SU-DHL-6 (cell line): ENCODE results near the gene OPA3.

Experiments used
- H2AFZ ChIP-seq: fragments of 200-600 bp; sonication (generic); 2 replicates; pipeline ENCODE4 v1.6.1; 2014; ENCODE audit warnings: low read depth, mild to moderate bottlenecking, moderate library complexity, mixed read lengths, antibody characterized with exemption, low read length; ENCODE audit not compliant: severe bottlenecking
- H3F3A ChIP-seq: fragments of 200-600 bp; shearing (Covaris generic); 2 replicates; pipeline ENCODE4 v1.6.0; 2016; ENCODE audit warnings: antibody characterized with exemption, mild to moderate bottlenecking; ENCODE audit not compliant: insufficient read depth
- H3K27ac ChIP-seq: fragments of 200-600 bp; sonication (generic); 2 replicates; pipeline ENCODE4 v1.5.1; 2016; ENCODE audit warnings: low read depth, mild to moderate bottlenecking, low read length, moderate library complexity, mixed read lengths
- H3K27me3 ChIP-seq: fragments of 200-600 bp; sonication (generic), shearing (Covaris generic); 2 replicates; pipeline ENCODE4 v1.6.0; 2014; ENCODE audit warnings: mild to moderate bottlenecking, low read length
- H3K36me3 ChIP-seq: fragments of 200-600 bp; sonication (generic); 2 replicates; pipeline ENCODE4 v1.6.1; 2014; ENCODE audit warnings: mild to moderate bottlenecking, low read length, mixed read lengths
- H3K4me2 ChIP-seq: fragments of 300-600, 200-600 bp; shearing (Covaris generic), sonication (generic); 2 replicates; pipeline ENCODE4 v1.6.0; 2014; ENCODE audit warnings: low read length, low read depth, mild to moderate bottlenecking; ENCODE audit not compliant: poor library complexity, severe bottlenecking
- H3K4me3 ChIP-seq: fragments of 200-600 bp; sonication (generic); 2 replicates; pipeline ENCODE4 v1.5.1; 2014; ENCODE audit warnings: antibody characterized with exemption, low read length, mild to moderate bottlenecking, mixed read lengths; ENCODE audit not compliant: insufficient read depth, poor library complexity, severe bottlenecking
- H3K79me2 ChIP-seq: fragments of 200-600 bp; sonication (generic); 2 replicates; pipeline ENCODE4 v1.6.1; 2014; ENCODE audit warnings: mild to moderate bottlenecking, low read length, moderate library complexity; ENCODE audit not compliant: insufficient read depth
- H3K9ac ChIP-seq: fragments of 200-600 bp; sonication (generic); 2 replicates; pipeline ENCODE4 v1.7.0; 2014; ENCODE audit warnings: mild to moderate bottlenecking, low read length
- H3K9me2 ChIP-seq: fragments of 200-600 bp; sonication (generic); replicated peaks from 2 replicates; pipeline ENCODE4 v1.6.1; 2014; ENCODE audit warnings: low read length; ENCODE audit not compliant: insufficient read depth
- H3K9me3 ChIP-seq: fragments of 200-600 bp; sonication (generic); 2 replicates; pipeline ENCODE4 v1.6.1; 2014; ENCODE audit warnings: low read length, mixed read lengths; ENCODE audit not compliant: insufficient read depth
- H4K20me1 ChIP-seq: fragments of 200-600 bp; sonication (generic); 2 replicates; pipeline ENCODE4 v1.6.1; 2014; ENCODE audit warnings: low read depth, mild to moderate bottlenecking, antibody characterized with exemption, low read length, moderate library complexity, mixed read lengths
- EZH2phosphoT487 ChIP-seq: fragments of 200-600 bp; sonication (generic), shearing (Covaris generic); conservative IDR thresholded peaks from 2 replicates; pipeline ENCODE4 v1.6.1; 2018; ENCODE audit warnings: mild to moderate bottlenecking, antibody characterized with exemption, low read length, moderate library complexity, mixed read lengths
- TF ChIP-seq, protein P1 (sequence below): fragments of 200-600 bp; sonication (generic); IDR thresholded peaks from one replicate; pipeline ENCODE4 v1.5.1; 2017; ENCODE audit warnings: antibody characterized with exemption, mild to moderate bottlenecking, low read length, moderate library complexity; ENCODE audit not compliant: insufficient read depth, poor library complexity, severe bottlenecking

OPA3 gene

DNA sequence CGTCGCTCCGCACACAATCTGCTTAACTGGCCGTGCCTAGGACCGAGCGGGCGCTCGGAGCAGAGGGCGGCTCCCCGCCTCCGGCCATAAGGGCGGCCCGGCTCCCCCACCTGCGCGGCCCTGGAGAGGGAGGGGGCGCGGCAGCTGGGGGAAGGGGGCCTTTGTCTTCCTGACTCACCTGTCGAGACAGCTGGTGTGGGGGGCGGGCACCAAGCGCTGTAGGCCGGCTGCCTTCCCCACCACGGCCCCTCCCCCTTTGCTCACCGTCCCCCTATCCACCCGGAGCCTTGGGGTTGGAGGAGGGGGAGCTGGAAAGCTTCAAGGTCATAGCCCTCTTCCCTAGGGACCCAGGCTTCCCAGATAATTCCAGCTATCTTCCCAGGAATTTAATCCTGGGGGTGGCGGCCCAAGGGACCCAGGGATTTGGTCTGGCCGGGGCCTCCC lies 76.2 kb downstream of the OPA3 start:
- Histone ChIP-seq H3K4me2 (peak overlapping the region; percentile 98), H2AFZ (no peak overlapping the region), H3K4me3 (peak overlapping the region; percentile 95), H3K9ac (peak overlapping the region; percentile 88), H3K36me3 (no peaks in the 10 kb centered on the region), H3F3A (peaks cover 12% of the 10 kb centered on the region), H3K79me2 (peaks cover 39% of the 10 kb centered on the region), H3K27ac (peak overlapping the region; percentile 90), H3K27me3 (no peaks in the 10 kb centered on the region), H3K9me3 (no peaks in the 10 kb centered on the region), H4K20me1 (no peaks in the 10 kb centered on the region), H3K9me2 (no peaks in the 10 kb centered on the region)
- TF ChIP-seq, protein P1, sequence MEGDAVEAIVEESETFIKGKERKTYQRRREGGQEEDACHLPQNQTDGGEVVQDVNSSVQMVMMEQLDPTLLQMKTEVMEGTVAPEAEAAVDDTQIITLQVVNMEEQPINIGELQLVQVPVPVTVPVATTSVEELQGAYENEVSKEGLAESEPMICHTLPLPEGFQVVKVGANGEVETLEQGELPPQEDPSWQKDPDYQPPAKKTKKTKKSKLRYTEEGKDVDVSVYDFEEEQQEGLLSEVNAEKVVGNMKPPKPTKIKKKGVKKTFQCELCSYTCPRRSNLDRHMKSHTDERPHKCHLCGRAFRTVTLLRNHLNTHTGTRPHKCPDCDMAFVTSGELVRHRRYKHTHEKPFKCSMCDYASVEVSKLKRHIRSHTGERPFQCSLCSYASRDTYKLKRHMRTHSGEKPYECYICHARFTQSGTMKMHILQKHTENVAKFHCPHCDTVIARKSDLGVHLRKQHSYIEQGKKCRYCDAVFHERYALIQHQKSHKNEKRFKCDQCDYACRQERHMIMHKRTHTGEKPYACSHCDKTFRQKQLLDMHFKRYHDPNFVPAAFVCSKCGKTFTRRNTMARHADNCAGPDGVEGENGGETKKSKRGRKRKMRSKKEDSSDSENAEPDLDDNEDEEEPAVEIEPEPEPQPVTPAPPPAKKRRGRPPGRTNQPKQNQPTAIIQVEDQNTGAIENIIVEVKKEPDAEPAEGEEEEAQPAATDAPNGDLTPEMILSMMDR = no peak
- no peak for TF ChIP-seq EZH2phosphoT487

DNA sequence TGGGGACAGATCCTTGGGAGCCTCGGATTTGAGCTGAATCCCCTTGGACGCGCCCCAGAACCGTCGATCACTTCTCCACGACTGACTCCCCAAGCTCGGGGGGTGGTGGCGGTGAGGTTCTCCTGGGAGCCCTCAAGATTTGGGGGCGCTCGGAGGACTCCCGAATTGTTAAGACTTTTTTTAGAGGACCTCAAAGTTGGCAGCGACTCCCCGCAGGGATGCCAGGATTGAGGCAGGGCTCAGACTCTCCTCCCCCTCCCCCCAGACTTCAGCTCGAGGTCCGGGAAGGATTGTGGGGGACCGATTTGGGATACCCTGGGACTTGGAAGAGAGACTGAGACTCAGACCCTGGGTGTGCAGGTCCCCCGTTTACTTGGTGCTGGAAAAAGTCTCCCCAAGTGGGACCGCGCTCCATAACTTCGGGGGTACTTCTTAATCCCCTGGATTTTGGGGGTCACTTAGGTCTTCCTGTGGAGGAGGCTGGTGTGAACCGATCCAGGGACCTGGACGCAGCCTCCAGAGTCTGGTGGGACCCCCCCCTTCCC lies 76.7 kb downstream of the OPA3 start:
- H3F3A ChIP-seq = peaks cover 12% of the 10 kb centered on the region
- no peaks in the 10 kb centered on the region for H3K27me3 ChIP-seq
- TF ChIP-seq, protein P1 = no peak
- TF ChIP-seq EZH2phosphoT487 = no peak
- peak overlapping the region; percentile 95 for H3K4me3 ChIP-seq
- peak overlapping the region; percentile 98 for H3K4me2 ChIP-seq
- H3K9me2 ChIP-seq = no peaks in the 10 kb centered on the region
- H3K36me3 ChIP-seq = no peaks in the 10 kb centered on the region
- H3K9me3 ChIP-seq = no peaks in the 10 kb centered on the region
- H3K79me2 ChIP-seq = peaks cover 39% of the 10 kb centered on the region
- H4K20me1 ChIP-seq = no peaks in the 10 kb centered on the region
- no peak overlapping the region for H2AFZ ChIP-seq
- peak overlapping the region; percentile 88 for H3K9ac ChIP-seq
- H3K27ac ChIP-seq = peak overlapping the region; percentile 90

DNA sequence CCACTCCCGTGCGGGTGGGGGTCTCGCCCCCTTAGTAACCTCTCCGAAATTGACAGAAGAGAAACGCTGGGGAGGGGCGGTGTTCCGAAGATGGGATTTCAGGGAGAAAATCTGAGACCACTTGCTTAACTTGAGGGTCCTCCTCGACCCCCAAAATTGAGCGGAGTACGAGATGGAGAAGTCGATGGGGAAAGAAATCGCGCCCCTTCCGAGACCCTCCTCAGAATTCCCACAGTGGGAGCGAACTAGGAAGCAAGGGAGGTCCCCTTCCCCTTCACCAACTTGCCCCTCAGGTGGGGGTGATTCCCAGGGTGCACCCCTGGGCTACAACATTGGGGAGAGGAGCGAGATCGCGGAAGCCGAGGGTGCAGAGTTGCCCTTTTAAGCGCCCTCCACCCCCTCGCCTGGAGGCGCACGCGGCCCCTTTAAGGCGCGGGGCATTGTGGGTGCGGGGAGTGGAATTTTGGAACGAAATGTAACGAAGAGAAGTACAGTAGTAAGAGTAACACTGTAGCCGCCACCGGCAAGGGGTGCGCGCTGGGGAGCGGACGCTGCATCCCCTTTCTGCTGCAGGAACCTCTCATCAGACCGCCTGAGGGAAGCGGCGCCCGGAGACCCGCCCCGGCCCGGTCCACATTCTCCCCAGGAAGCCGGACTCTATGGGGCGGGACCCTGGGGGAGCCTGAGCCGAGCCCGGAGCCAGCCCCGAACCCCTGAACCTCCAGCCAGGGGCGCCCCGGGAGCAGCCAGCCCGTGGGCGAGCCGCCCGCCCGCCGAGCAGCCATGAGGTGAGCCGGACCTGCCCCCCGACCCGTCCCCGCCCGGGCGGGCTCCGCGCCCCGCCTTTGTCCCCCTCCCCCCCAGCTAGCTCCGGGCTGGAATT lies 77.4 kb downstream of the OPA3 start, which contains the start of gene VASP:
Gene VASP, plus strand, starts transcription at position 491 of the 883 bp plus-strand sequence. Its CDS starts 293 bp downstream, at position 784.
- Histone ChIP-seq H2AFZ (peak within 1 kb of the TSS; percentile 98), H3F3A (peaks cover 12% of the 10 kb centered on the region), H3K4me2 (peak within 1 kb of the TSS; percentile 98), H3K9ac (peak within 1 kb of the TSS; percentile 88), H3K9me2 (no peaks in the 10 kb centered on the region), H3K4me3 (peak within 1 kb of the TSS; percentile 95), H3K9me3 (no peaks in the 10 kb centered on the region), H3K79me2 (peaks cover 39% of the 10 kb centered on the region), H3K27me3 (no peaks in the 10 kb centered on the region), H3K36me3 (no peaks in the 10 kb centered on the region), H4K20me1 (no peaks in the 10 kb centered on the region), H3K27ac (peak within 1 kb of the TSS; percentile 90)
- TF ChIP-seq, protein P1 = no peak
- TF ChIP-seq EZH2phosphoT487 = no peak
